Measurements from ENCODE around the gene GPRIN2. TPM values are rescaled to one million over a fixed set of nuclear protein-coding genes. Genes with fewer than 3 reads are reported as not detected.

Gene GPRIN2
- total RNA-seq, 4 donors from 2014 or later = 31.3 to 97.3 (median 53.1) TPM

DNA sequence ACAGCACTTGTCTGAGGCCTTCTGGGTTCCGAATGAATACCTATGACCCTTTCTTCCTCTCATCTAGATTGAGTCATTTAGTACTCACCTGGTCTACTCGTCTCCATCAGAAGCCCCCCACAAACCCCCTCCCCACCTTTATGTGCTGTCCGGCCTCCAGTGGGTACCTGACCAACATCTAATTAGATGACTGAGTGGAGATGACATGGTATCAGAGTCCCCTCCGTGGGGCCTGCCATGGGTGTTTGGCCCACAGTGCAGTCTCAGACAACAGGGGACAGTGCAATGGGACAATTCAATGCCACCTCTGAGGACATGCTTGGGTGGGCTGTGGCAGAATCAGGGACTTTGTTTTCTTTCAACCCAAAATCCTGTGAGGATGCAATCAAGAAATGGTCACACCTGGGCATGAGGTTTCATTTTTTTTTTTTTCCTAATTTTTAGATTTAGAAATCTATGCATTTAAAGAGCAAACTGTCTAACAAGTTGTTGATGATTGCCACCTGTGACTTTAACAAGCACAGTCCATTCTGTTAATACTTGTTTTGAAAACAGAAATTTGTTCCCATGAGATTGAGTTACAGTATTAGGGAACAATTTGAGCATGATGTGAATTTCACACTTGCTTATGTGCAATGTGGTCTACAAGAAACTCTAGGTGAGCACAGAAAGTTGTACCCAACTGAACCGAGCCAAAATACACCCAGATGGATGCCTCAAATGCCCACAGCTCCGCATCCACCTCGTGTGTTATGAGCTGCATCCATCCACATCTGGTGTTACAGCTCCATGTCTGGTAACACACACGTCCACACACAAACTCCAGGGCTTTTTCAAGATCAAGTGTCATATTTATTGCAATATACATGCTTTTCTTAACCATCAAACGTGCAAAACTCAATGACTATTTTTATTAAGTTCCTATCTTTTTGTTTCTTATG is 27.5 kb downstream of the GPRIN2 start:
- peak; percentile 5 for DNase-seq
- H3K36me3 ChIP-seq = no peaks in the 10 kb centered on the region
- no peak overlapping the region for H3K4me3 ChIP-seq
- no peak overlapping the region for H3K27ac ChIP-seq
- intact Hi-C loops (cut with DNase I; ENCODE audit: low total_unique reads) = no loop called here
- no peaks in the 10 kb centered on the region for H3K27me3 ChIP-seq
- no peak for TF ChIP-seq POLR2AphosphoS5 (IDR thresholded peaks at IDR 0.05)
- TF ChIP-seq EP300 (IDR thresholded peaks at IDR 0.05; ENCODE audit: low read depth) = no peak
- TF ChIP-seq, protein P1, sequence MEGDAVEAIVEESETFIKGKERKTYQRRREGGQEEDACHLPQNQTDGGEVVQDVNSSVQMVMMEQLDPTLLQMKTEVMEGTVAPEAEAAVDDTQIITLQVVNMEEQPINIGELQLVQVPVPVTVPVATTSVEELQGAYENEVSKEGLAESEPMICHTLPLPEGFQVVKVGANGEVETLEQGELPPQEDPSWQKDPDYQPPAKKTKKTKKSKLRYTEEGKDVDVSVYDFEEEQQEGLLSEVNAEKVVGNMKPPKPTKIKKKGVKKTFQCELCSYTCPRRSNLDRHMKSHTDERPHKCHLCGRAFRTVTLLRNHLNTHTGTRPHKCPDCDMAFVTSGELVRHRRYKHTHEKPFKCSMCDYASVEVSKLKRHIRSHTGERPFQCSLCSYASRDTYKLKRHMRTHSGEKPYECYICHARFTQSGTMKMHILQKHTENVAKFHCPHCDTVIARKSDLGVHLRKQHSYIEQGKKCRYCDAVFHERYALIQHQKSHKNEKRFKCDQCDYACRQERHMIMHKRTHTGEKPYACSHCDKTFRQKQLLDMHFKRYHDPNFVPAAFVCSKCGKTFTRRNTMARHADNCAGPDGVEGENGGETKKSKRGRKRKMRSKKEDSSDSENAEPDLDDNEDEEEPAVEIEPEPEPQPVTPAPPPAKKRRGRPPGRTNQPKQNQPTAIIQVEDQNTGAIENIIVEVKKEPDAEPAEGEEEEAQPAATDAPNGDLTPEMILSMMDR (IDR thresholded peaks at IDR 0.05) = no peak
- TF ChIP-seq POLR2A (IDR thresholded peaks at IDR 0.05) = no peak
- WGBS, 2 donors (ENCODE audit: low coverage in 1 of 2) = 82% methylated on average over 8 to 9 of the region's 9 CpGs
- H3K4me1 ChIP-seq = peaks cover 0 to 7% (median 3%) of the 10 kb centered on the region in 4 donors
- in situ Hi-C loops (cut with MboI; ENCODE audit: low pct_ligation_motif_present in 1 of 4, low pct_unique_long_range_greater_than_20kb in 1 of 4, low sequenced_read_pairs in 3 of 4) = no loop called here
- no peaks in the 10 kb centered on the region for H3K9me3 ChIP-seq

DNA sequence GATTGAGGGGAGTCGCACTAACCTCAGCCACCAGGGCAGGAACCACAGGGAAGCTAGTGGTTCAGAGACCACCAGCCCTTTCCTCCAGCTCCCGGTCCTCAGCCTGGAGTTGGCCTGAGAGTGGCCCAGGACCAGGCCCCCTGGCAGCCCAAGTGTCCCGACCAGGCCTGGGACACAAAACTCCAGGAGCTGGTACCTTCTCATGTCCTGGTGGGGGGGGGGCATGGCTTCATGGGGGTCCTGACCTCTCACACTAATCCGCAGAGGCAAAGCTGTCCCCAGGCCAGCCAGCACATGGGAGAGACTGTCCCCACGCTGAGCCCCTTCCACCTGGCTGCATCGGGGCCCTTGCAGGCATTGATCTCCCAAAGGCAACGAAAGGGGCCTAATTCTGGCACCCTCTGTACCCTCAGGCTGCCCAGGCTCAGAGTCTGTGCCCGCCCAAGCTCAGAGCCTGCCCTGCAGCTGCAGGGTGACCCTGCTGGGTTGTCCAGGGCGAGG is 28.2 kb downstream of the GPRIN2 start:
- WGBS, 2 donors (ENCODE audit: low coverage in 1 of 2) = 83 to 85% methylated on average over 6 to 9 of the region's 9 CpGs
- intact Hi-C loops (cut with DNase I; ENCODE audit: low total_unique reads) = no loop called here
- no peak overlapping the region for H3K27ac ChIP-seq
- peak; percentile 8 for DNase-seq
- H3K4me1 ChIP-seq = peaks cover 4 to 14% (median 10%) of the 10 kb centered on the region in 4 donors
- no peaks in the 10 kb centered on the region for H3K9me3 ChIP-seq
- H3K36me3 ChIP-seq = no peaks in the 10 kb centered on the region
- H3K4me3 ChIP-seq = no peak overlapping the region
- in situ Hi-C loops (cut with MboI; ENCODE audit: low pct_ligation_motif_present in 1 of 4, low pct_unique_long_range_greater_than_20kb in 1 of 4, low sequenced_read_pairs in 3 of 4) = no loop called here
- H3K27me3 ChIP-seq = no peaks in the 10 kb centered on the region
- TF ChIP-seq, protein P1 (IDR thresholded peaks at IDR 0.05) = no peak
- TF ChIP-seq POLR2AphosphoS5 (IDR thresholded peaks at IDR 0.05) = no peak
- TF ChIP-seq EP300 (IDR thresholded peaks at IDR 0.05; ENCODE audit: low read depth) = no peak
- no peak for TF ChIP-seq POLR2A (IDR thresholded peaks at IDR 0.05)

DNA sequence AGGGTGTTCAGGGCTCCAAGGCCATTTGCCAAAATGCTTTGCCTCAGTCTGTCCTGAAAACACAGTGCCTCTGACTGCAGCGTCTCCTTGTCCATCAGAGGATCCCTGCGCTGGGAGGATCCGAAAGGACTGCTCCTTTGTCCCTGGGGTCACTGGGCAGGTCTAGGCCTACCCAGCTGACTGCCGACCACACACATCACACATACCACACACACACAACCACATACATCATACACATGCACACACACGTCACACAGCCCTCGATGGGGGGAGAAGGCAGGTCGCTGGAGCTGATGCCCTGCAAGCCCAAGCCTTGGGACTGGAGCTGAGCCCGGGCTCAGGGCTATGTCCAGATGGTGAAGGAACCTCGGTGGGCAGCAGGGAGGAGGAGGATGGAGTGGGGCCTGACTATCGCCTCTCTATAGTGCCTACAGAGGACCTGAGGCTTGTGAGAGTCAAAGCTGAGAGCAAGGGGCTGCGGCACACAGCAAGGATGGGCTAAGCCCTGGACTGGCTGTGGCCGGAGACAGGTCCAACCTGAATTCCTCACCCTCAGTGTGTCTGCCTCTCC is 29.1 kb downstream of the GPRIN2 start:
- peak; percentile 7 for DNase-seq
- WGBS, 2 donors (ENCODE audit: low coverage in 1 of 2) = 80 to 90% methylated on average over 4 to 12 of the region's 12 CpGs
- in situ Hi-C loops (cut with MboI; ENCODE audit: low pct_ligation_motif_present in 1 of 4, low pct_unique_long_range_greater_than_20kb in 1 of 4, low sequenced_read_pairs in 3 of 4) = no loop called here
- Histone ChIP-seq H3K27me3 (no peaks in the 10 kb centered on the region), H3K4me1 (peaks cover 4 to 17% (median 13%) of the 10 kb centered on the region in 4 donors), H3K4me3 (no peak overlapping the region), H3K27ac (no peak overlapping the region), H3K36me3 (no peaks in the 10 kb centered on the region), H3K9me3 (no peaks in the 10 kb centered on the region)
- TF ChIP-seq POLR2A (IDR thresholded peaks at IDR 0.05) = no peak
- intact Hi-C loops (cut with DNase I; ENCODE audit: low total_unique reads) = no loop called here

DNA sequence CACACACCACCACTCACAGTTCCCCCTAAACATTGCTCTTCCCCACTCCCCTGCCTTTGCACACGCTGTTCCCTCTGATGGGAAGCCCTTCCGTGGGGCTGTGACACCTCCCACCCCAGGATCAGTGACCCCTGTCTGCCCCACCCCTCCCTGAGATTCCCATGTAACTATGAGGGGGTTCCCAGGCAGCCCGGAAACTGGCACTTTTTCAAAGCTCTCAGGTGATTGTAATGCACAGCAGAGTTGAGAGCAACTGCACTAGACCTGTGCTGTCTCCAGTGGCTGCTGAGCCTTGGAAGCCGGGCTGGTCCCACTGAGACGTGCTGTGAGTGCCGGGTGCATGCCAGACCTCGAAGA is 29.8 kb downstream of the GPRIN2 start:
- TF ChIP-seq, protein P1 (IDR thresholded peaks at IDR 0.05) = no peak
- TF ChIP-seq POLR2A (IDR thresholded peaks at IDR 0.05) = no peak
- TF ChIP-seq POLR2AphosphoS5 (IDR thresholded peaks at IDR 0.05) = no peak
- no peak for TF ChIP-seq EP300 (IDR thresholded peaks at IDR 0.05; ENCODE audit: low read depth)
- Histone ChIP-seq H3K36me3 (no peaks in the 10 kb centered on the region), H3K4me1 (peaks cover 4 to 17% (median 13%) of the 10 kb centered on the region in 4 donors), H3K9me3 (no peaks in the 10 kb centered on the region), H3K4me3 (no peak overlapping the region), H3K27ac (no peak overlapping the region), H3K27me3 (no peaks in the 10 kb centered on the region)
- DNase-seq = peak; percentile 36
- intact Hi-C loops (cut with DNase I; ENCODE audit: low total_unique reads) = no loop called here
- 38 to 39% methylated on average over 7 of the region's 7 CpGs for WGBS, 2 donors (ENCODE audit: low coverage in 1 of 2)
- in situ Hi-C loops (cut with MboI; ENCODE audit: low pct_ligation_motif_present in 1 of 4, low pct_unique_long_range_greater_than_20kb in 1 of 4, low sequenced_read_pairs in 3 of 4) = no loop called here
